Neuronal stem cell (in vitro differentiated cells): ENCODE measurements around the gene TGDS.
"Not testable (repeated sequence)": the region's sequence is repeated elsewhere in the genome, so short reads cannot be mapped to it uniquely, and the experiment has no call there.

ENCODE experiments used
- DNase-seq: peaks from one replicate; pipeline ENCODE4 v3.0.0-alpha.2; 2013; ENCODE audit warnings: low spot score
- H2AFZ ChIP-seq: one replicate; pipeline ENCODE4 v1.6.1; 2013; ENCODE audit warnings: mild to moderate bottlenecking, low read length, inconsistent platforms
- H2AK5ac ChIP-seq: 2 replicates; pipeline ENCODE4 v1.6.1; 2013; ENCODE audit warnings: low read depth, mild to moderate bottlenecking, inconsistent platforms, low read length, moderate library complexity, mixed read lengths
- H2BK120ac ChIP-seq: 2 replicates; pipeline ENCODE4 v1.6.1; 2013; ENCODE audit warnings: low read depth, mild to moderate bottlenecking, inconsistent platforms, low read length, moderate library complexity, mixed read lengths
- H2BK12ac ChIP-seq: one replicate; pipeline ENCODE4 v1.6.1; 2013; ENCODE audit warnings: low read length, inconsistent platforms
- H2BK15ac ChIP-seq: 2 replicates; pipeline ENCODE4 v1.6.1; 2013; ENCODE audit warnings: mild to moderate bottlenecking, low read length, inconsistent platforms, mixed read lengths
- H2BK5ac ChIP-seq: one replicate; pipeline ENCODE4 v1.6.1; 2013; ENCODE audit warnings: inconsistent platforms, mild to moderate bottlenecking, low read length, moderate library complexity
- H3K14ac ChIP-seq: one replicate; pipeline ENCODE4 v1.6.1; 2013; ENCODE audit warnings: low read length, inconsistent platforms
- H3K18ac ChIP-seq: 2 replicates; pipeline ENCODE4 v1.6.1; 2013; ENCODE audit warnings: low read length, inconsistent platforms
- H3K23ac ChIP-seq: 2 replicates; pipeline ENCODE4 v1.6.1; 2013; ENCODE audit warnings: low read depth, mild to moderate bottlenecking, mixed read lengths, low read length, inconsistent platforms; ENCODE audit not compliant: poor library complexity
- H3K27ac ChIP-seq: replicated peaks from 3 replicates; pipeline ENCODE4 v1.5.1; 2013; ENCODE audit warnings: low read length, inconsistent platforms
- H3K27me3 ChIP-seq, 3 experiments: 2 replicates each; pipeline ENCODE4 v1.6.1; 2013; ENCODE audit warnings: low read length in 3 of 3, mild to moderate bottlenecking in 2 of 3, inconsistent platforms in 1 of 3, low read depth in 1 of 3, mixed read lengths in 1 of 3, moderate library complexity in 1 of 3; ENCODE audit not compliant: control insufficient read depth in 3 of 3, insufficient read depth in 3 of 3
- H3K36me3 ChIP-seq, 2 donors: replicated peaks in 1 of 2; 2 replicates each; pipeline ENCODE4 v1.6.1; 2013; ENCODE audit warnings: low read length in 2 of 2; ENCODE audit not compliant: control insufficient read depth in 2 of 2, insufficient read depth in 2 of 2
- H3K4ac ChIP-seq: 2 replicates; pipeline ENCODE4 v1.6.1; 2013; ENCODE audit warnings: inconsistent platforms, mild to moderate bottlenecking, low read length, moderate library complexity
- H3K4me1 ChIP-seq, 2 donors: 1 replicate in 1 of 2; 2 replicates in 1 of 2; pipeline ENCODE4 v1.6.1; 2013; ENCODE audit warnings: low read length in 2 of 2, low read depth in 1 of 2; ENCODE audit not compliant: control insufficient read depth in 2 of 2, insufficient read depth in 1 of 2
- H3K4me2 ChIP-seq: one replicate; pipeline ENCODE4 v1.6.1; 2013; ENCODE audit warnings: mild to moderate bottlenecking, low read length, inconsistent platforms; ENCODE audit not compliant: insufficient read depth, poor library complexity, severe bottlenecking
- H3K4me3 ChIP-seq, 2 donors: 2 replicates each; pipeline ENCODE4 v1.5.1; 2013; ENCODE audit warnings: low read length in 2 of 2, mild to moderate bottlenecking in 2 of 2, inconsistent platforms in 1 of 2, moderate library complexity in 1 of 2
- H3K79me1 ChIP-seq: one replicate; pipeline ENCODE4 v1.6.1; 2013; ENCODE audit warnings: low read depth, mild to moderate bottlenecking, inconsistent platforms, low read length, moderate library complexity
- H3K9ac ChIP-seq: one replicate; pipeline ENCODE4 v1.6.1; 2013; ENCODE audit warnings: mild to moderate bottlenecking, low read depth, low read length, inconsistent platforms; ENCODE audit not compliant: poor library complexity
- H3K9me3 ChIP-seq, 2 donors: replicated peaks in 1 of 2; 2 replicates each; pipeline versions ENCODE3 to v1.6.1; 2013; ENCODE audit warnings: low read length in 2 of 2, mild to moderate bottlenecking in 2 of 2, inconsistent platforms in 1 of 2, low read depth in 1 of 2, mixed read lengths in 1 of 2, moderate library complexity in 1 of 2; ENCODE audit not compliant: control insufficient read depth in 2 of 2, insufficient read depth in 1 of 2
- H4K8ac ChIP-seq: one replicate; pipeline ENCODE4 v1.6.1; 2013; ENCODE audit warnings: low read depth, mild to moderate bottlenecking, inconsistent platforms, low read length, moderate library complexity
- H4K91ac ChIP-seq: one replicate; pipeline ENCODE4 v1.6.1; 2013; ENCODE audit warnings: low read length, low read depth, mild to moderate bottlenecking, inconsistent platforms; ENCODE audit not compliant: poor library complexity
- WGBS, 2 donors: extraction: QIAGEN DNeasy Blood & Tissue Kit; methylation state at CpG; one replicate each; pipeline ENCODE4 v1.1.7; 2013; ENCODE audit warnings: missing lambda C conversion rate in 2 of 2, mixed read lengths in 1 of 2; ENCODE audit not compliant: insufficient read length in 2 of 2, insufficient replicate concordance in 1 of 2; ENCODE audit errors: extremely low coverage in 2 of 2; 5-methylcytosine and 5-hydroxymethylcytosine counted together

TGDS gene

GRCh38 chr13:94636942-94637578 lies 41.1 kb upstream of the TGDS start:
- H3K4me1 ChIP-seq = peaks cover 0 to 11% of the 10 kb centered on the region in 2 donors
- WGBS, 2 donors = no CpG with 5 or more reads among the region's 1 CpG
- H2BK5ac ChIP-seq = no peak overlapping the region
- no peaks in the 10 kb centered on the region for H3K79me1 ChIP-seq
- no peak overlapping the region for H3K4ac ChIP-seq
- H2AFZ ChIP-seq = no peak overlapping the region
- H3K9me3 ChIP-seq = peaks cover 0 to 13% of the 10 kb centered on the region in 2 donors
- no peak overlapping the region for H3K18ac ChIP-seq
- no peak overlapping the region for H3K9ac ChIP-seq
- H4K8ac ChIP-seq = no peak overlapping the region
- H2BK15ac ChIP-seq = no peak overlapping the region
- peaks cover 0 to 12% of the 10 kb centered on the region in 2 donors for H3K36me3 ChIP-seq
- no peak overlapping the region for H2AK5ac ChIP-seq
- no peak overlapping the region for H2BK120ac ChIP-seq
- no peak overlapping the region for H4K91ac ChIP-seq
- no peak for DNase-seq
- no peak overlapping the region for H2BK12ac ChIP-seq
- no peak overlapping the region for H3K4me3 ChIP-seq
- no peak overlapping the region for H3K27ac ChIP-seq
- no peaks in the 10 kb centered on the region for H3K27me3 ChIP-seq
- no peak overlapping the region for H3K4me2 ChIP-seq
- H3K23ac ChIP-seq = no peak overlapping the region
- no peak overlapping the region for H3K14ac ChIP-seq

- not testable (repeated sequence) for H2BK15ac ChIP-seq, H2AK5ac ChIP-seq, H2BK120ac ChIP-seq, H4K8ac ChIP-seq, H3K14ac ChIP-seq, H4K91ac ChIP-seq, H3K4me3 ChIP-seq, DNase-seq, H2AFZ ChIP-seq, H2BK5ac ChIP-seq, H3K79me1 ChIP-seq, H3K27me3 ChIP-seq, H3K27ac ChIP-seq, H3K9ac ChIP-seq, H2BK12ac ChIP-seq, H3K4me2 ChIP-seq, H3K4me1 ChIP-seq, H3K18ac ChIP-seq, H3K4ac ChIP-seq, H3K23ac ChIP-seq
- Histone ChIP-seq H3K9me3 (peaks cover 0 to 13% of the 10 kb centered on the region in 2 donors), H3K36me3 (peaks cover 0 to 14% of the 10 kb centered on the region in 2 donors)
- no CpG with 5 or more reads among the region's 5 CpGs for WGBS, 2 donors
Observed at GRCh38 chr13:94636096-94636495, 40.1 kb upstream of the TGDS start.

- peaks cover 0 to 13% of the 10 kb centered on the region in 2 donors for H3K9me3 ChIP-seq
- no peak overlapping the region for H3K18ac ChIP-seq
- no peak overlapping the region for H2AFZ ChIP-seq
- no peak overlapping the region for H3K9ac ChIP-seq
- DNase-seq = no peak
- H3K4me3 ChIP-seq = no peak overlapping the region
- H3K14ac ChIP-seq = no peak overlapping the region
- H2BK5ac ChIP-seq = no peak overlapping the region
- no CpG with 5 or more reads among the region's 3 CpGs for WGBS, 2 donors
- no peak overlapping the region for H4K8ac ChIP-seq
- no peaks in the 10 kb centered on the region for H3K4me1 ChIP-seq
- H3K27me3 ChIP-seq = no peaks in the 10 kb centered on the region
- H3K27ac ChIP-seq = no peak overlapping the region
- no peaks in the 10 kb centered on the region for H3K79me1 ChIP-seq
- no peak overlapping the region for H3K4ac ChIP-seq
- H2BK12ac ChIP-seq = no peak overlapping the region
- no peak overlapping the region for H2BK120ac ChIP-seq
- no peak overlapping the region for H2BK15ac ChIP-seq
- H3K23ac ChIP-seq = no peak overlapping the region
- H3K4me2 ChIP-seq = no peak overlapping the region
- peaks cover 0 to 51% of the 10 kb centered on the region in 2 donors for H3K36me3 ChIP-seq
- no peak overlapping the region for H2AK5ac ChIP-seq
- no peak overlapping the region for H4K91ac ChIP-seq
Observed at GRCh38 chr13:94632226-94632980, 36.5 kb upstream of the TGDS start.

DNA sequence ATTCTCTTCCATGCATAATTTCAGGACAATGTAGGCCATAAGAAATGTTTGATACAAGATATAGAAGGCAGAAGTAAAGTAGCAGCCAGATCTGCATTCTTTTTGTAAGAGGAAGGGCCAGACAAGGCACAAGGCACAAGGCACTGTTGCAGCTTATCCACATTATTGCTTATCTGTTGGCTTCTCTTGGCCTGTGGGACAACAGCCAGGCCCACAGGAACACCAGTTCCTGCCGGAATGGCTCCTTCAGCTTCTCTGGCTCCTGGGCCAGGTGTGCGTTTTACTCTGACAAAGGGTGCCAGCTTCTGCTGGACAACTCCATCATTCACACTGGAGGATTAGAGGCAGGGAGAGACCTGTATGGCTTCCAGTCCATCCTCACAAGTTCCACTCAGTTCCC lies 34.9 kb upstream of the TGDS start:
- no peak overlapping the region for H3K23ac ChIP-seq
- H3K4me3 ChIP-seq = no peak overlapping the region
- no peak for DNase-seq
- H4K8ac ChIP-seq = no peak overlapping the region
- H2BK15ac ChIP-seq = no peak overlapping the region
- H2BK120ac ChIP-seq = no peak overlapping the region
- peaks cover 2 to 9% of the 10 kb centered on the region in 2 donors for H3K4me1 ChIP-seq
- no peak overlapping the region for H3K9ac ChIP-seq
- no peaks in the 10 kb centered on the region for H3K79me1 ChIP-seq
- no peak overlapping the region for H2AFZ ChIP-seq
- no peak overlapping the region for H2BK12ac ChIP-seq
- H3K14ac ChIP-seq = no peak overlapping the region
- peaks cover 0 to 11% of the 10 kb centered on the region in 2 donors for H3K9me3 ChIP-seq
- no peak overlapping the region for H3K4ac ChIP-seq
- H3K4me2 ChIP-seq = no peak overlapping the region
- H3K36me3 ChIP-seq = peaks cover 0 to 64% of the 10 kb centered on the region in 2 donors
- H4K91ac ChIP-seq = no peak overlapping the region
- H3K18ac ChIP-seq = no peak overlapping the region
- no peak overlapping the region for H2BK5ac ChIP-seq
- H3K27ac ChIP-seq = no peak overlapping the region
- no peaks in the 10 kb centered on the region for H3K27me3 ChIP-seq
- H2AK5ac ChIP-seq = no peak overlapping the region
- WGBS, 2 donors = no CpG with 5 or more reads among the region's 2 CpGs
